Mucosa of stomach (tissue), 1 donor: ENCODE measurements around the gene DYNC1LI2.

Source experiments
- H3K27me3 ChIP-seq: one replicate; pipeline ENCODE4 v1.7.0; 2013; ENCODE audit warnings: mild to moderate bottlenecking, low read length; ENCODE audit not compliant: control insufficient read depth, insufficient read depth
- H3K36me3 ChIP-seq: one replicate; pipeline ENCODE4 v1.7.0; 2013; ENCODE audit warnings: low read length; ENCODE audit not compliant: control insufficient read depth, insufficient read depth
- H3K4me1 ChIP-seq: one replicate; pipeline ENCODE4 v1.7.0; 2013; ENCODE audit warnings: mild to moderate bottlenecking, low read length; ENCODE audit not compliant: control insufficient read depth, insufficient read depth
- H3K4me3 ChIP-seq: one replicate; pipeline ENCODE4 v1.7.0; 2013; ENCODE audit warnings: low read length
- H3K9ac ChIP-seq: one replicate; pipeline ENCODE4 v1.7.0; 2013; ENCODE audit warnings: mild to moderate bottlenecking, low read length, moderate library complexity
- H3K9me3 ChIP-seq: one replicate; pipeline ENCODE4 v1.7.0; 2013; ENCODE audit warnings: mild to moderate bottlenecking, low read length, moderate library complexity; ENCODE audit not compliant: control insufficient read depth
- donor health status: Pancreatic carcinoma.

The DYNC1LI2 gene

GRCh38 chr16:66706506-66706880, 44.9 kb downstream of the DYNC1LI2 start:
- Histone ChIP-seq H3K4me1 (no peaks in the 10 kb centered on the region), H3K36me3 (no peaks in the 10 kb centered on the region), H3K9ac (no peak overlapping the region), H3K9me3 (no peaks in the 10 kb centered on the region), H3K4me3 (no peak overlapping the region), H3K27me3 (no peaks in the 10 kb centered on the region)

- no peaks in the 10 kb centered on the region for H3K4me1 ChIP-seq
- no peaks in the 10 kb centered on the region for H3K27me3 ChIP-seq
- H3K9me3 ChIP-seq: no peaks in the 10 kb centered on the region
- no peaks in the 10 kb centered on the region for H3K36me3 ChIP-seq
- H3K4me3 ChIP-seq: no peak overlapping the region
- no peak overlapping the region for H3K9ac ChIP-seq
These were observed 45.5 kb downstream of the DYNC1LI2 start for GRCh38 chr16:66705790-66706505.

DNA sequence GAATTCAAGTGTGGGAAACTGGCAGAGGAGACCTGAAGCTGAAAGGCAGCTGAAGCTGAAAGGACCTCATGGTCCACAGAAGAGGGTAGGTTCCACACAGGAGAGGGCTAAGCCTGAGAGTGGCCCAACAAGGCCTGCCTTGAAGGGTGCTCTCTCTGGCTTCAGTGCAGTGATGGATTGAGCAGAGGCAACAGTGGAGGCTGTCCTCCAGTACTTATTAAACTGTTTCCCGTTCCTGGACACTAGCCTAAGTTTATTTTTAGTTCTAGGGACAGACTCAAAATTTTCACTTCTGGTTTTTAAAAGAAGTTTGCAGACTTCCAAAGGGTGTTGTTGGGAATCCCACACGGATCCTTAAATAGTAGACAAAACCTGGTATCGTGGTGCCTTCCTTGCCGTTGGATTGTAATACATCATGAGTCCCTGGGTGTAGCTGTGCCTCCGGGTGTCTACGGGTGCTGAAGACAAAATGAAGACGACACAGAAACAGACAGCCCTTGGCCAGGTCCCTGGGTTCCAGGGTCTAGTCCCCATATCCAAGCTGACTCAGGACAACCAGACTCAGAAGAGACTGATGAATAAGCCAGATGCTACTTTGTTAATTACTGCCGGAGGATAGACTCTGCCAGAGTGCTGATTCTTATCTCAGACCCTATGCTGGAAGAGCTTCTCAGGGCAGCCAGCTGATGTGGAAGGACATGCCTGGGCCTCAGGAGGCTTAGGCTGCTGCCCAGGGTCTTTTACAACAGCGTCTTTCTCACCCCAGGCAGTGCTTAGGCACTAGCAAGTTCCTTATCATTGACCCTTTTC, 47.8 kb downstream of the DYNC1LI2 start:
- no peak overlapping the region for H3K9ac ChIP-seq

DNA sequence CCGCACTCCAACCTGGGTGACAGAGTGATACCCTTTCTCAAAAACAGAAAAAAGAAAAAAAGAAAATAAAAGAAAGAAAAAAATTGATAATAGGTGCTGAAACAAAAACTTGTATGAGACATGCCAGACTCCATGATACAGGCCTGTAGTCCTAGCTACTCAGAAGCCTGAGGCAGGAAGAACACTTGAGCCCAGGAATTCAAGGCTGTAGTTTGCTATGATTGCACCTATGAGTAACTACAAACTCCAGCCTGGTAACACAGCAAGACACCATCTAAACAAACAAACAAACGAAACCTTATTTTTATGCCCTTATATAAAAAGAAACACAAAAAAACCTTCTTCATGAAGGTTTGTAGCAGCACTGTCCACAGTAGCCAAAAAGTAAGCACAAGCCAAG, 49.9 kb downstream of the DYNC1LI2 start:
- no peaks in the 10 kb centered on the region for H3K9me3 ChIP-seq
- no peak overlapping the region for H3K4me3 ChIP-seq
- no peaks in the 10 kb centered on the region for H3K36me3 ChIP-seq
- no peaks in the 10 kb centered on the region for H3K4me1 ChIP-seq
- no peak overlapping the region for H3K9ac ChIP-seq
- no peaks in the 10 kb centered on the region for H3K27me3 ChIP-seq

More for the DNA sequence above, 47.8 kb downstream of the DYNC1LI2 start:
- H3K9me3 ChIP-seq: no peaks in the 10 kb centered on the region
- H3K4me1 ChIP-seq: no peaks in the 10 kb centered on the region
- H3K36me3 ChIP-seq: no peaks in the 10 kb centered on the region
- H3K27me3 ChIP-seq: no peaks in the 10 kb centered on the region
- no peak overlapping the region for H3K4me3 ChIP-seq

DNA sequence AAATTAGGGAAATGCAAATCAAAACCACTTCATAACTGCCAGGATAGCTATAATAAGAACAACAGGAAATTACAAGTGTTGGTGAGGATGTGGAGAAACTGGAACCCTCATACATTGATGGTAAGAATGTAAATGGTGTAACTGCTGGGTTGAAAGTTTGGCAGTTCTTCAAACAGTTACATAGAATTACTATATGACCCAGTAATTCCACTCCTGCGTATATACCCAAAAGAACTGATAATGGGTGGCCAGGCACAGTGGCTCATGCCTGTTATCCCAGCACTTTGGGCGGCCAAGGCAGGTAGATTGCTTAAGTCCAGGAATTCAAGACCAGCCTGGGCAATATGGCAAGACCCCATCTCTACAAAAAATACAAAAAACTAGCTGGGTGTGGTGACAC, 50.4 kb downstream of the DYNC1LI2 start:
- H3K4me1 ChIP-seq: no peaks in the 10 kb centered on the region
- H3K9me3 ChIP-seq: no peaks in the 10 kb centered on the region
- H3K36me3 ChIP-seq: no peaks in the 10 kb centered on the region
- no peaks in the 10 kb centered on the region for H3K27me3 ChIP-seq
- H3K9ac ChIP-seq: no peak overlapping the region
- H3K4me3 ChIP-seq: no peak overlapping the region

DNA sequence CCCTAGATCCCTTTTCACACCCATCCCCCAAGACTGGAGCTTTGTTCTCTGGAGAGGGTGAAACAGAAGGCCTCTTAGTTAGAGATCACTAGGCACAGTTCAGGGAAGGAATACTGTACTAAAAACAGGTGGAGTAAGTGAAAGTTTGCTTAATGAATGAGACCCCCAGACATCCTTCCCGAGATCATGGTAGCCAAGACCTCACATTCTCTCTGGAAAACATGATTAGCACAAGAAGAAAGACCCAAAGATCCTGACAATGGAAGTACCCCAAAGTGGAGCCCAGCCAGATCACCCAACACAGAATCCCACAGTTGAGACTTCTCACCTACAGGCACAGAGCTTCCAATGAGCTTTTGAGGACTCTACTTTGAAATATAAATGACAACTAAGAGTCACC, 51.5 kb downstream of the DYNC1LI2 start:
- Histone ChIP-seq H3K4me3 (no peak overlapping the region), H3K36me3 (no peaks in the 10 kb centered on the region), H3K9me3 (no peaks in the 10 kb centered on the region), H3K4me1 (peaks cover 9% of the 10 kb centered on the region), H3K27me3 (no peaks in the 10 kb centered on the region), H3K9ac (no peak overlapping the region)

GRCh38 chr16:66698046-66698445, 53.4 kb downstream of the DYNC1LI2 start:
- H3K4me3 ChIP-seq: no peak overlapping the region
- H3K27me3 ChIP-seq: no peaks in the 10 kb centered on the region
- no peak overlapping the region for H3K9ac ChIP-seq
- no peaks in the 10 kb centered on the region for H3K36me3 ChIP-seq
- H3K9me3 ChIP-seq: no peaks in the 10 kb centered on the region
- H3K4me1 ChIP-seq: peaks cover 11% of the 10 kb centered on the region

- Histone ChIP-seq H3K9me3 (no peaks in the 10 kb centered on the region), H3K36me3 (no peaks in the 10 kb centered on the region), H3K4me1 (peaks cover 18% of the 10 kb centered on the region), H3K9ac (peak within 1 kb of the TSS; percentile 92), H3K27me3 (no peaks in the 10 kb centered on the region), H3K4me3 (peak within 1 kb of the TSS; percentile 85)
These were observed 54.5 kb downstream of the DYNC1LI2 start, which contains the start of gene CMTM4 for GRCh38 chr16:66696669-66697630. Gene CMTM4 (minus strand): TSS chr16:66696743. CDS start chr16:66696525, 218 bp downstream.

- peak overlapping the region; percentile 92 for H3K9ac ChIP-seq
- no peaks in the 10 kb centered on the region for H3K27me3 ChIP-seq
- H3K4me1 ChIP-seq: peaks cover 25% of the 10 kb centered on the region
- H3K36me3 ChIP-seq: no peaks in the 10 kb centered on the region
- no peaks in the 10 kb centered on the region for H3K9me3 ChIP-seq
- H3K4me3 ChIP-seq: peak overlapping the region; percentile 85
These were observed 55.3 kb downstream of the DYNC1LI2 start for GRCh38 chr16:66695935-66696668.

DNA sequence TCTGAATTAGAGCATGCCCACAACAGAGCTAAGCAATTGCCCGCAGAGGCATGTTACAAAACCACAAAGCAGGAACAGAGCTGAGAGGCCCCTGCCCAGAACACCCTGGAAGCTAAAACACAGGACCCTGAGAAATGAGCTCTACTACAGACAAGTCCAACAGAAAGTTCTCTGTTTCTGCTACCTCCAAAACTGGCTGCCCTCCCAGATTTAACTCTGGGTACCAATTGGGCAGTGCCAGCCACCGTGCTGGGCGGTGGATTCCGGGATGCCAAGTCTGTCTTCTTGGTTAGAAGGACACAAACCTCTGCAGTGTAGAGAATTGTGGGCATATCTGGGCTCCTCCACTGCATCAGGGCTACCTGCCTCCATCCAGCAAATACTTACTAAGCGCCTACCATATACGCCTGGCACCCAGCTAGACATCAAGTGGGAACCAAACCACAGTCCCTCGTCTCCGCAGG, 55.9 kb downstream of the DYNC1LI2 start:
- Histone ChIP-seq H3K4me3 (peak overlapping the region; percentile 85), H3K4me1 (peaks cover 30% of the 10 kb centered on the region), H3K27me3 (no peaks in the 10 kb centered on the region), H3K9ac (peak overlapping the region; percentile 92), H3K9me3 (no peaks in the 10 kb centered on the region), H3K36me3 (no peaks in the 10 kb centered on the region)

- Histone ChIP-seq H3K4me3 (no peak overlapping the region), H3K4me1 (peaks cover 42% of the 10 kb centered on the region), H3K27me3 (no peaks in the 10 kb centered on the region)
These were observed 58.3 kb downstream of the DYNC1LI2 start for GRCh38 chr16:66693149-66693548.

More at GRCh38 chr16:66693149-66693548, 58.3 kb downstream of the DYNC1LI2 start:
- Histone ChIP-seq H3K36me3 (no peaks in the 10 kb centered on the region), H3K9ac (peak overlapping the region; percentile 23), H3K9me3 (no peaks in the 10 kb centered on the region)
